ENCODE results near the gene ATF7. TPM values are rescaled to one million over a fixed set of nuclear protein-coding genes. Genes with fewer than 3 reads are reported as not detected.

Gene ATF7
- total and polyA plus RNA-seq, 2 of the 4 experiments (the other 2 are of a cell fraction): 7.0 to 16.3 TPM

DNA sequence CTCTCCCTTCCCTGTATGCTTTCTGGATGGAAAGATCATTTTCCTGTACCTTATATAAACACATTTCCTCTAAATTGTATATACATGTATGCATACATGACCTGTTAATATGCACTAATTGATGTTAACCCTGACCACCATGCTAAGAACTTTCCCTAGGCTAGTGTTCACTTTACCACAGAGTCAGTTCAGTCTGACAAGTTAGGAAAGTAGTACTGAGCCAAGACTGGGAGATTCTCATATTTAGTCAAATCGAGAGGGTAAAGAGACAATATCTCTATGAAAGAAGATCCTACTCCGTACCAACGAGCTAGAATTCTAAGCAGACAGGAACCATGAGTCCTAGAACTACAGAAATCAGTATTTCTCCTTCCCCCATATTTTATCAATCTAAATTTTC lies 36.8 kb downstream of the ATF7 start:
- no peak overlapping the region for H4K91ac ChIP-seq (ENCODE audit: insufficient read depth, low read depth, low read length)
- BruUV-seq (replicated peaks): no TSS peak
- no peak overlapping the region for H2AK5ac ChIP-seq (ENCODE audit: low read depth, low read length)
- H3K27ac ChIP-seq (ENCODE audit: insufficient read depth, low read length): no peak overlapping the region
- H3K56ac ChIP-seq (ENCODE audit: extremely low read depth, insufficient read depth, low read length): no peak overlapping the region
- dilution Hi-C loops (cut with HindIII; ENCODE audit: low sequenced_read_pairs, unreplicated experiment): no loop called here
- H3K9ac ChIP-seq (ENCODE audit: low read depth, low read length): no peak overlapping the region
- H3K9me1 ChIP-seq (ENCODE audit: insufficient read depth, low read length): peaks cover 5% of the 10 kb centered on the region; the same call in 1 of the 2 replicates
- no peak overlapping the region for H3K18ac ChIP-seq (ENCODE audit: low read depth, low read length)
- no peak overlapping the region for H2AFZ ChIP-seq (replicated peaks; ENCODE audit: low read length, poor library complexity)
- ChIA-PET POLR2A (ENCODE audit: unreplicated experiment) (no interaction called here), CTCF (interaction anchor here (0.8 kb wide), 1 partner anchor 157 kb away, joined by 3 read pairs; no protein-coding TSS in a partner anchor)
- no peaks in the 10 kb centered on the region for H3K4me1 ChIP-seq (ENCODE audit: control insufficient read depth, insufficient read depth, low read length)
- no peaks in the 10 kb centered on the region for H3K36me3 ChIP-seq (ENCODE audit: control insufficient read depth, insufficient read depth, low read length)
- no peak overlapping the region for H2BK20ac ChIP-seq (ENCODE audit: low read depth, low read length)
- H2BK120ac ChIP-seq (ENCODE audit: low read depth, low read length): no peak overlapping the region
- H4K20me1 ChIP-seq (ENCODE audit: insufficient read depth, low read length): peaks cover 22% of the 10 kb centered on the region; the same call in 1 of the 2 replicates
- H3K4me3 ChIP-seq (ENCODE audit: insufficient read depth, low read depth, low read length): no peak overlapping the region
- H2BK15ac ChIP-seq (ENCODE audit: low read depth, low read length): no peak overlapping the region
- no peak overlapping the region for H4K5ac ChIP-seq (ENCODE audit: low read depth, low read length)
- no peaks in the 10 kb centered on the region for H3K27me3 ChIP-seq (ENCODE audit: control insufficient read depth, insufficient read depth, low read length)
- no CpG with 5 or more reads among the region's 3 CpGs for WGBS, 2 experiments (ENCODE audit: extremely low coverage in 2 of 2, insufficient read length in 1 of 2)
- no peak overlapping the region for H3K4me2 ChIP-seq (ENCODE audit: low read depth, low read length)
- H4K8ac ChIP-seq (ENCODE audit: low read depth in 2 of 2, low read length in 2 of 2): no peak overlapping the region
- no peak for ATAC-seq (ENCODE audit: low read depth)
- intact Hi-C loops (cut with micrococcal nuclease): no loop called here
- no peak overlapping the region for H2BK5ac ChIP-seq (ENCODE audit: low read depth, low read length, poor library complexity, severe bottlenecking)
- in situ Hi-C loops (cut with MboI; ENCODE audit: low sequenced_read_pairs): no loop called here
- H3K9me3 ChIP-seq (ENCODE audit: control insufficient read depth, insufficient read depth, low read length): no peaks in the 10 kb centered on the region
- no peak overlapping the region for H3K4ac ChIP-seq (ENCODE audit: low read depth, low read length)
- H2AK9ac ChIP-seq (replicated peaks; ENCODE audit: low read depth, low read length, poor library complexity): no peak overlapping the region
- peaks cover 39 to 47% of the 10 kb centered on the region in 2 experiments for H3K79me1 ChIP-seq (ENCODE audit: low read depth in 1 of 2, low read length in 2 of 2)
- no peak overlapping the region for H3K14ac ChIP-seq (replicated peaks; ENCODE audit: low read depth, low read length)
- no peak overlapping the region for H3K23ac ChIP-seq (ENCODE audit: low read depth, low read length)
- TF ChIP-seq POLR2A (IDR thresholded peaks at IDR 0.05; ENCODE audit: low read depth, low read length) (no peak), RAD21 (IDR thresholded peaks at IDR 0.05; ENCODE audit: low read length) (no peak), SMC3 (IDR thresholded peaks at IDR 0.05; ENCODE audit: low read depth, low read length) (no peak), CEBPB (IDR thresholded peaks at IDR 0.05; ENCODE audit: low read depth, low read length) (no peak), BHLHE40 (IDR thresholded peaks at IDR 0.05; ENCODE audit: low read depth, low read length) (no peak), MXI1 (IDR thresholded peaks at IDR 0.05; ENCODE audit: borderline replicate concordance, low read depth, low read length) (no peak)
- TF ChIP-seq, protein P1, sequence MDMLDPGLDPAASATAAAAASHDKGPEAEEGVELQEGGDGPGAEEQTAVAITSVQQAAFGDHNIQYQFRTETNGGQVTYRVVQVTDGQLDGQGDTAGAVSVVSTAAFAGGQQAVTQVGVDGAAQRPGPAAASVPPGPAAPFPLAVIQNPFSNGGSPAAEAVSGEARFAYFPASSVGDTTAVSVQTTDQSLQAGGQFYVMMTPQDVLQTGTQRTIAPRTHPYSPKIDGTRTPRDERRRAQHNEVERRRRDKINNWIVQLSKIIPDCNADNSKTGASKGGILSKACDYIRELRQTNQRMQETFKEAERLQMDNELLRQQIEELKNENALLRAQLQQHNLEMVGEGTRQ (IDR thresholded peaks at IDR 0.05; ENCODE audit: low read depth, low read length): no peak
- no peak for DNase-seq

Measured in IMR-90 (cell line).